GM04503 (cell line): ENCODE results near the gene AIMP1.
"Not testable (repeated sequence)": the region's sequence is repeated elsewhere in the genome, so short reads cannot be mapped to it uniquely, and the experiment has no call there.

Experiments
- DNase-seq: peaks from one replicate; pipeline ENCODE4 v3.0.0-alpha.2; 2012; ENCODE audit warnings: low read depth

Gene AIMP1

DNA sequence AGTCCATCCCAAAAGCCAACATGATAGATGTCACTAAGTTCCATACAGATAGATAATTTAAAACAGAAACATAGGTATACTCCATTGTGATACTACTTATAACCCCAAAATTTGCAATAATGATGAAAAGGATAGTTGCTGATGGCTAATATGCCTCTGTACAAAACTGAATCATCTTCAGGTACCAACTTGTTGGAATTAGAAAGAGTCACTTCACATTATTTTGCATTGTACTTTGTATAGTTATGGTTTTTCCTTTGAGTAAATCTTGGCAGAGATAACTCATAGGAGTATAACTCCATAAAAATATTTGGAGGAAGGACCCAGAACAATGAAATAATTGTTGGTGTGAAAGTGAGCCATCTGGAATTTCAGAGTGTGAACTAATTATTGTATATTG, 34.7 kb downstream of the AIMP1 start:
- DNase-seq: no peak

DNA sequence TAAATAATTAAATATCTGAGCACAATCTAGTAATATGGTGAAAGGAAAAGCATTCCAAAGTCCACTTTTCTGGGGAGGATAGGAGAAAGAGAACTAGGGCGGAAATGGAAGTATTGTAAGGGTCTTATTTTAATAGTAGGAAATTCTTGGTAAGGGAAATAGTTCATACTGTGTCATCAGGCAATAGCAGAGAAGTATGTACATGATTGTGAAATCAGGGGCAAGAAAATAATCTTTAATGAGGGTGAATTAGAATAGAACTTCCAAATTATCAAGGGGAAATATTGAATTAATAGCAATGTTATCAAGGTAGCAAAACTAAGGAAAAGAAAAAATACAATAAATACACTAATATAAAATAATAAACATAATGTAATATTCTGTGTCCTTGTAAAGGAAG, 37.4 kb downstream of the AIMP1 start:
- DNase-seq: no peak

DNA sequence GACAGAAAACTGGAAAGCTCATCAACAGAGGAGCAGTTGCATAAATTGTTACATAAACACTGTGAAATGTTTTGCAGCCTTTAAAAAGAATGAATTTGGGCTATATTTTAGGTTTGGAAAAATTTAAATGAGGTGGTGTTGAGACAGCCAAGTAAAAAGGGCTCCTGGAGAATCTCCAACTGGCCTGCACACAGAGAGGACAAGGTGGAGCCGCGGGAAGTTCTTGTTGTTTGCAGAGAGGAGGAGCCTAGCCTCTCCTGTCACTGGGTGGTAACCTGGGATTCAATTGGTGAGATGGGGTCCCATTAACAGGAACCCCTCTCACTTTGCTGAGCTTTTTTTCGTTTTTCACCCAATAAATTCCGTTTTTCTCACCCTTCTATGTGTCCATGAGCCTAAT, 38.8 kb downstream of the AIMP1 start:
- no peak for DNase-seq

DNA sequence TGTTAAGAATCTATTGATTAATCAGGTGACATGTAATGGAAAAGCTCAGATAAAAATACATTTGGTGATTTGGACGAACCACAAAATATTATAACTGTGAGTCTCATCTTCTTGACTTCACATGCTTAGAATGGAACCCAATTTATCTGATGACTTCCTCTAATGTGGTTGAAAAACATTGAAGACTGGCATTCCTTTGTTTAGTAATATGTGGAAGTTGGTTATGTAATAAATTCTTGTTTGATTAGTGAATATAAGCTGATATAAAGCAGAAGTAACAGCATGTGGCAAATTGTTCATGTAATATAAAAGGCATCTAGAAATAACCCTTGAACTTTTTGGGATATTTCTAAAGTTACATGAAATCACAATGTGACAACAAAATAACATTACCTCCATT, 42.5 kb downstream of the AIMP1 start:
- peak; percentile 78 for DNase-seq

DNA sequence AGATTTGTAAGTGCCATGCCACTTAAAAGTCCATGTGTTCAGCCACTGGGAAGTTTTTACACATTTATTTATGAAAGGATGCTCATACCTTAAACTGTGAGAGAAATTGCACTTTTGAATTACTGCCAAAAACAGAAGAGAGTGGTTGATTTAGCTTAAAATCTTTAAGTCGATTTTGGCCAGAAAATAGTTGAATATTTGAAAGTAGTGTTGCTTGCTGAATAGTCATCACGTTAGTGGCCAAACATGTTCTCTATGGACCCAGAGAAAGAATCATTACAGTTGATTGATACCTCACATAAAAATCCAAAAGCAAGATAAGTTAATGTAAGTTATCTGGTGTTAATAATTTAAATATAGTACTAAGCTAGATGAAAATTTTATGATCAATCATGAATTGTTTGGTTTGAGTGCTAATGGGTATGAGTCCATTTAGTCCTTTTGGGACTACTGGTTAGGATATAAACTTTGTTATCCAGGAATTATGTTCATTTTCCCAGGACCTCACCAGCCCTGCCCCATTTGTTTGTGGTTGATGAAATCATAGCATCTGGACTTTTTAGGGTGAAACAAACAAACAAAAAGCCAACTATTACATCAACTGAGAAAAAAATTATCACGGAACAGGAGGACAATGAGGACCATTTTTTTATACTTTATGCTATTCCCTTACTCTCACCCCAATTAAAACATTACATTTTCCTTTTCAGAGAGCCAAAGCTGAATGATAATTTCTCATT, 45.9 kb downstream of the AIMP1 start:
- no peak for DNase-seq

DNA sequence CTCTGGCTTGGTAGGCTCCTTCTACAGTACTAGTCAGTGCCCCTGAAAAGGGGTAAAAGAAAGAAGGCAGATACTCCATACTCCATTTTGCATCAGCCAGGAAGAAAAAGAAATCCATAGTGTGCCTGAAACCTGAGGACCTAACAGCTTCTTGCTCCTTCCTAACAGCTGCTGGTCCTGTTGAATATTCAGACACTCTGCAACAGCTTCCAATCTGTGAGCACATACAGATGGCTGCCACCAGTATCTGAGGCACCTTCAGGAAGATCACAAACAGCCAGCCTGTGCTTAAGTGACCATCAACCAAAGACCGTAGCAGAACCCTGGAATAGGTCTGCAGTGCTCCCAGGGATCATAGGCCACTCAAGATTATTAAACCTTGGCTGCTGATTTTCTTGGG, 47.9 kb downstream of the AIMP1 start:
- DNase-seq: no peak

DNA sequence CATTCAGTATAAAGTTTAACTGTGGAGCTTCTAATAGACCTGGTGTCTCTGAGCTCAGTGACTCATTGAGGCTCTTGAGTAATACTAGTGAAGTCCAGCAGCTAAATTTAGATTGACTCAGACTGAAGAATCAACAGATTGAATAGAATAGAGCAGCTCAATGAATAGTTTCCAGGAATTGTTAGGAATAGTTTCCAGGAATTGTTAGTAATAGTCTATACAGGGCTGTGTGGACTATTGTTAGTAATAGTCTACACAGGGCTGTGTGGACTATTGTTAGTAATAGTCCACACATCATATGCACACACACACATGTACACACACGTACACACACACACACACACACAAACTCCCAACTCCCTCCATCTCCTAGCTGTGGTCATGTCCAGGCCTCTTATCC, 49.3 kb downstream of the AIMP1 start:
- peak; percentile 88 for DNase-seq

DNA sequence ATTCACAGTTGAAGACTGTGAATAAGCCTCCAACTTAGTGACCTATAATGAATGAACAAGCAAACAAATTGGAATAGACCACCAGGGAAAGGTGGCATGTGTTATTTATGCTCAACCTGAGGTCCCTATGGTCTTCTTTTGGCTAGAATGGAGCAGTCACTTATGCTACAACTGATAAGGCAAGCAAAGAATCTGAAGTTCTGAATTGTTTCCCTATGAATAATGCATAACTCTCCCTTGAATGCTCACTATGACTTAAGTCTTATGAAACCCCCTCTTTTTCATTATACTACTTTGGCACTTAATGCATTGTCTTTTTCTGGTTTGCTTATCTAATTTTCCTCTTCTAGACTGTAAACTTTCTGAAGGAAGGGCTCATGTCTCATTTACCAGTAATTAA, 49.7 kb downstream of the AIMP1 start:
- DNase-seq: no peak

DNA sequence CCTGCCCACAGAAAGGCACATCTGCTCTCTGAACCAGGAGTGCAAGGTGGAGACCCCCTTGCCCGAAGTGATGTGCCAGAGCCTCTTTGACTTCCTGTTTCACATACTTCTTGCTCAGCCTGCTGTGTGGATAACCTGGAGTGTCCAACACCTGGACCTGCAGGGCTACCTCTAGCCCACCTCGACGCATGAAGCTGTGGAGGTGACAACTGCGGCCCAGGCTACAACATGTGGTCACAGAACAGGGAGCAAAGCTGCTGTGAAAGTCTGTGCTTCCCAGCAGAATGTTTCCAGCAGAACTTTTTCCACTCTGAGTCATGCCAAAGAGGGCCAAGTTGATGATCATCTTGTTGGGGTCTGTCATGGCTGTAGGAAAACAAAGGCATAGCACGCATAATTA, 50.7 kb downstream of the AIMP1 start:
- no peak for DNase-seq

DNA sequence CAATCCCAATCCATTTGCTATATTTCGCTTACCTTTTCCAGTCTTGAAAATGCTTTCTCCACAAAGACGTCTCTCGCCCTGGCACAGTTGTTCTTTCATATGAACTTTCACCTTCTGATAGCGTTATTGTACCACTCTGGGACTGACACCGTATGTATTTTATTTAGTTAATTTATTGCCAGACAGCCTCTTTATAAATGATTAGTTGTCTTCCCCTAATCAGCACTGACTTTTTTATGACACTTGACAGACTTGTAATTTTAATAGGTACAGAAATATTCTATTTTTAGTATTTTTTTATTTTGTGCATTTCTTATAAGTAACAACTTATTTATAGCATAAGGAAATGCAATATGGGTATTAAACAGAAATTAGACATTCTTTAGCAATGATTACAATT, 52.3 kb downstream of the AIMP1 start, which contains the start of gene GIMD1:
Gene GIMD1, minus strand, starts transcription at position 101 of the 400 bp plus-strand sequence. CDS start 1,343 bp downstream, outside the sequence.
- no peak for DNase-seq

DNA sequence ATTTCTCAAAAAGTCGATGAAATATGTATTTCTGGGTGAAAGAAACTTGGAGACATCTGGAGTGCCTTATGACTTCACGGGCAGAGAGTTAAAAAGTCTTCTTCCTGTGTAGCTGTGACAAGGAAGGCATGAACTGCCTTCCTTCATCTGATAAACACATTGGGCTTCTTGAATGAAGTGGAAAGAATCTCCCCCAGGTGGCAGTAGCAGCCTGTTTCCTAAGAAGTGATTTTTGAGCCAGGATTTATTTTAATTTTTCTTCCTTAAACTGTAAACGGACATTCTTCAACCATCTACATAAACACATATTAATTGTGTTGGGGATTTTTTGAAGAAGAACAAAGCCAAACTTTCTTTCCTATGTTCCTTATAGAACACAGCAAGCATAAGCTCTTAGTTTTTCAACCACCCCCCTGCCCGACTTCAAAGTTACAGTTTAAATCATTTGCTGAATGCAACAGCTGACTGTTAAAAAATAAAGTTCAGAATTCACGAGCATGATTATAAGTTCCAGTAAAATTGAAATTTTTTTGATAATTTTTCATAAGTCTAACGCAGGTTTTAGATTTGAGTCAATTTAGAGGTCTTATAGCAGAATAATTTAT, 53.2 kb downstream of the AIMP1 start:
- peak; percentile 41 for DNase-seq

DNA sequence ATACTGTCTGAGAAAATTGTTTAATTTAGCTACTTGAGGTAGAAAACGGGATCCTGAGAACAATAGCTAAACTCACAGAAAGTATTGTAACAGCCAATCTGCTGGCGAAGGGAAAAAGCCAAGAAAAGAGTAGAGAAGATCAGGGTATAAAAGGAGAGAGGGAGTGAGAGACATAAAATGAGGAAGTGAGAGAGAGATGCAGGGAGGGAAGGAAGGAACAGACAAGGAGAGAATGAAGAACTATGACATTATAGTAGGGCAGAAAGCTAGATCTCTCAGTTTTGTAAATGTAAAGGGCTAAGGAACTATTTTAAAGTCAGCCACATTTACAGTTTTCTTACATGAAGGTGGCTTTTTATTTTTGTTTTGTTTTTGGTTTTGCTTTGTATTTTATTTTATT, 53.9 kb downstream of the AIMP1 start:
- no peak for DNase-seq

DNA sequence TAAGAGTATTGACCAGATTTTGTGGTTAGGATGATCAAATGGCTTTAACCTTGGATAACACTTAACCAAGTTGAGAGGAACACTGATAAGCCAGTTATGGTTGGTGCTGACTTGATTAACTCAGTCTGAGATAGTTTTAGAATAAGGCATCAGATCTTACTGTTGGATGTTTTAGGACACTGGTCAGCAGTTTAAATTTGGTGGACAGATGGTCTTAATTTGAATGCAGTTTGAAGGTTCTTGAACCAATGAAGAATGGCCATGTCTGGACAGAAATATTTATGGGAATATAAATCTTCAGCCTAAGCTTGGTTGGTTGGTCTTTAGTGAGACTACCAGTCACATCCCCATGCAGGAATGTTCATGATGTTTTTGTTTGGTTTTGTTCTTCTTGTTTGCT, 54.8 kb downstream of the AIMP1 start:
- peak; percentile 34 for DNase-seq

DNA sequence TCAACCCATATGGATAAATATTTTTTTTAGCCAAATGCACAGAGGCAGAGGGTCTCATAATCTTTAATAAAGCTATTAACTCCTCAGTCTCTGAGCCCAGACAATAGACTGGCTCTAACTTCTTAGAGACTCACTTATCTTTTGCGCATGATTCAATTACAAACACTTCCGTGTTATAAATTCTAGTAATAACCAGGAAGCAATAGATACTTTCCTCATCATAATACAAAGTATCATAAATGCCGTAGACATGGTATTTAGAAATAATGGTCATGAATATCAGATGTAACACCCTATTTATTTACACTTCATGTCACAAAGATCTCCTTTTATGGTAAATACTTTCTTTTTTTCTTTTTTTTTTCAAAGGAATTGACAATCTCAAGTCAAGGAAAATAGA, 56.7 kb downstream of the AIMP1 start:
- no peak for DNase-seq

DNA sequence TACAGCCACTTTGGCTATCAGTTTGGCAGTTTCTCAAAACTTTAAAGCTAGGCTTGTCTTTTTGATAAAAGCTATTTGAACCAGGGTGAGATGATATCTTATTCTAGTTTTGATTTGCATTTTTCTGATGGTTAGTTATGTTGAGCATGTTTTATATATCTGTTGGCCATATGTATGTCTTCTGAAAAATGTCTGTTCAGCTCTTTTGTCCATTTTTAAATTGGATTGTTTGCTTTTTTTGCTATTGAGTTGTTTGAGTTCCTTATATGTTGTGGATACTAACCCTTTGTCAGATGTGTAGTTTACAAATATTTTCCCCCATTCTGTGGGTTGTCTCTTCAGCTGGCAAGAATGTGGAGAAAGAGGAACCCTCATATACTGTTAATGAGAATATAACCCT, 63.8 kb downstream of the AIMP1 start:
- no peak for DNase-seq

DNA sequence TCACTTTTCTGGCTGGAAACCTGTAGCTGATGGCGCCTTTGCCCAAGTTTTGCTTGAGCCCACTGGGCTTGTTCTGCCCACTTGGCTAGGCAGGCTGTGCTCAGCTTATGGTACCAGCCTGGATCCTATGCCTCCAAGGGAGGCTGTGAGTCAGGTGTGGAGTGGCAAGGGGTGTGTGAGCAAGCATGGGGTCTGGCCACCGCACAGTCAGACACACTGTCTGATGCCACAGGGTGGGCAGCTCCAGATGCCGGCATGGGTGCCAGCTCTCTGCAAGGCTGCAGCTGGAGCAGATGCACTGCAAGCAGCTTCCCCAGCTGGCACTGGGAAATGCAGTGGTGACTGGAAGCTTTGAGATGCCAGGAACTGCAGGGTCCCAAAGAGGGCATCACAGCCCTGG, 68.5 kb downstream of the AIMP1 start:
- DNase-seq: no peak

DNA sequence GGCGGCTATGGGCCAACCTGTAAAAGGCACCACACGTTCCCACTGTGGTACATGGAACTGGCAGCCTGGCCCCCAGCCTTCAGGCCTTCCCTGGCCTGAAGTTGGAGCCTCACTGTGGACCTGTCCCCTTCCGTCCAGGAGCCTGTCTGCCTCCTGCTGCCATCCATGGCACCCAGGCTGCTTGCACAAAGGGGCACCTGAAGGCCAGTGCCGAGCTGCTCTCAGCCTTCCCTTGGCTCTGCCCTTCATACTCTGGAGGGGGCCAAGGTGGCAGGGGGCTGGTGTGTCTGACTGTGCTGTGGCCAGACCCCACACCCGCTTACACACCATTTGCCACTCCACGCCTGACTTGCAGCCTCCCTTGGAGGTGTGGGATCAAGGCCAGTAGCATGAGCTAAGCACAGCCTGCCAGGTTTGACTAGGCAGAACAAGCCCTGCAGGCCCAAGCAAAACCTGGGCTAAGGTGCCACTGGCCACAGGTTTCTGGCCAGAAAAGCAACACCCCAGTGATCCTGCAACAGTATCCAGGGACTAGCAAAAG, 69.6 kb downstream of the AIMP1 start:
- no peak for DNase-seq

DNA sequence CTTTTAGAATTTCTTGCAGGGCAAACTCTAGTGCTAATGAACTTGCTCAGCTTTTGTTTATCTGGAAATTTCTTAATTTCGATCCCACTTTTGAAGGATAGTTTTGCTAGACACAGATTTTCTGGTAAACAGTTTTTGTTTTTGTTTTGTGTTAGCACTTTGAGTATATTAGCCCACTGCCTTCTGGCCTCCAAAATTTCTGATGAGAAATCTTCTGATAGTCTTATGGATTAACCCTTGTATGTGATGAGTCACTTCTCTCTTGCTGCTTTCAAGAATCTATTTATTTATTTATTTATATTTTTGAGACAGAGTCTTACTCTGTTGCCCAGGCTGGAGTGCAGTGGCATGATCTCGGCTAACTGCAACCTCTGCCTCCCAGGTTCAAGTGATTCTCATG, 79.2 kb downstream of the AIMP1 start:
- no peak for DNase-seq

DNA sequence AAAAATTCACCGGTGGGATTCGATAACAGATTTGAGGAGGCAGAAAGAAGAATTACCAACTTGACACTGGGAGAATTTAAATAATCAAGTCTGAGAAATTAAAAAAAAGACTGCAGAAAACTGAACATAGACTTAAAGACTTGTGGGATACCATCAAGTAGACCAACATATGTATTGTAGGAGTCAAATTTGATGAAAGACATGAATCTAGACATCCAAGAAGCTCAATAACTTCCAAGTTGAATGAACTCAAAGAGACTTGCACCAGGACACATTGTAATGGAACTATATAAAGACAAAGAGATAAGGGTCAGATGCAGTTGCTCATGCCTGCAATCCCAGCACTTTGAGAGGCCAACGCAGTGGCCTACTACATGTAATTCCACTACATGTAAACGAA, 82.5 kb downstream of the AIMP1 start:
- not testable (repeated sequence) for DNase-seq
